IPS-NIHi11 (cell line): Measurements from ENCODE around the gene TMEM219.
A peak's percentile ranks its signal among the peaks of the same experiment; 100 is the strongest.
"Not testable (repeated sequence)": the region's sequence is repeated elsewhere in the genome, so short reads cannot be mapped to it uniquely, and the experiment has no call there.

Source experiments
- DNase-seq: peaks from one replicate; pipeline ENCODE4 v3.0.0; 2012; ENCODE audit warnings: mixed read lengths, low spot score

The TMEM219 gene

GRCh38 chr16:29951625-29952365 lies 10.1 kb upstream of the TMEM219 start:
- no peak for DNase-seq

DNA sequence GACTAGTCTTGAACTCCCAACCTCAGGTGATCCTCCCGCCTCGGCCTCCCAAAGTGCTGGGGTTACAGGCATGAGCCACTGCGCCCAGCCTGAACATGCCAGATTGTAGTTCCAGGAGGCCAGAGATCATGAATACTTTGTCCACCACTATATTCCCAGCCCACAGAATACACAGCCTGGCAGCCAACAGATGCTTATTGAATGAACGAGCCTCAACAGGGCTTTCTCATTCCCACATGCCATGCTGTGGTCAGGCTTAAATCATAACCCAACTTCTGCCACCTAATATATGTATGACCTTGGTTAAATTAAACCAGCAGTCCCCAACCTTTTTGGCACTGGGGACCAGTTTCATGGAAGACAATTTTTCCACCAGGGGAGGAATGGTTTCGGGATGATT lies 3.1 kb upstream of the TMEM219 start:
- DNase-seq = no peak

GRCh38 chr16:29959293-29959692 lies 2.6 kb upstream of the TMEM219 start:
- DNase-seq = no peak

GRCh38 chr16:29959821-29960220 lies 2.1 kb upstream of the TMEM219 start:
- not testable (repeated sequence) for DNase-seq

DNA sequence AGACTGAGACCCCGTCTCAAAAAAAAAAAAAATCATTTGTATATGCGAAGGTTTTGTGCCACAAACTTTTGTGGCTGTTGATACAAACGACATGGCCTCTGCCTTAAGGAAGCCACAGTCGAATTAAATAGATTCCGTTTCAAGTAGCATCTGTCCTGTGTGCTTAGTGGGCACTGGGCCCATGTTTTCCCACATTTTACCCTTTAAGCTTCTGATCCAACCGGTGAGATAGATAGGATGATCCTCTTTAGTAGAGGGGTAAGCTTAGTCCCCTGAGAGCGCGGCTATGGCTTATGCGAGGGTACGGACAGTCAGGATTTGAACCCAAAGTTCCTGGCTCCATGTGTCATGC lies 776 bp upstream of the TMEM219 start:
- no peak for DNase-seq

DNA sequence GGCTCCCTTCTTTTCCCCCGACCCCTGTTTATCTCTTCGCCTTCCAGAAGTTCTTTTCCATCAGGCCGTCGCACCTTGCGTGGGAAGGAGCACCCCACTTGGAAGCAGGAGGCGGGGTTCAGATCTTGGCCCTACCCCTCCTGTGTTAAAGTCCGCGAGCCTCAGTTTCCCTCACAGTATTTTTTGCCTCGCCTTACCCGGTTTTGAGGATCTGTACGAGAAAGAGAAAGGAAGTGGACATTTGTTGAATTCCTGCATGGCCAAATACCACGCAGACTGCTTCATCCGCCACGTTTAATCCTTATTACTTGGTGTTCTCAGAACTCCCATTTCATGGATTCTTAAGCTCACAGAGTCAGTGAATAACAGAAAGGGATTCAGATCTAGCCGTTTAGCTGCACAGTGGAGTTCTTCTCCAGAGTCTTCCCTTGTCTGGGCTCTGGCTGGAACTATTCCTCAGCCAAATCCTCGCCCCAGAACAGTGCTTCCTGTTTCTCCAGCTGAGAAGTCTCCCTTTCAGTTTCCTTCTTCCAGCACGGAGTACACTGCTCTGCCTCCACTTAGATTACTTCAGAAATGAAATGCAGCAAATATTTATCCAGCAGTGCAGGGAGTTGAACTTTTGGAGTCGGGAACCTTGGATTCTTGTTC lies 590 bp downstream of the TMEM219 start:
- DNase-seq = no peak

DNA sequence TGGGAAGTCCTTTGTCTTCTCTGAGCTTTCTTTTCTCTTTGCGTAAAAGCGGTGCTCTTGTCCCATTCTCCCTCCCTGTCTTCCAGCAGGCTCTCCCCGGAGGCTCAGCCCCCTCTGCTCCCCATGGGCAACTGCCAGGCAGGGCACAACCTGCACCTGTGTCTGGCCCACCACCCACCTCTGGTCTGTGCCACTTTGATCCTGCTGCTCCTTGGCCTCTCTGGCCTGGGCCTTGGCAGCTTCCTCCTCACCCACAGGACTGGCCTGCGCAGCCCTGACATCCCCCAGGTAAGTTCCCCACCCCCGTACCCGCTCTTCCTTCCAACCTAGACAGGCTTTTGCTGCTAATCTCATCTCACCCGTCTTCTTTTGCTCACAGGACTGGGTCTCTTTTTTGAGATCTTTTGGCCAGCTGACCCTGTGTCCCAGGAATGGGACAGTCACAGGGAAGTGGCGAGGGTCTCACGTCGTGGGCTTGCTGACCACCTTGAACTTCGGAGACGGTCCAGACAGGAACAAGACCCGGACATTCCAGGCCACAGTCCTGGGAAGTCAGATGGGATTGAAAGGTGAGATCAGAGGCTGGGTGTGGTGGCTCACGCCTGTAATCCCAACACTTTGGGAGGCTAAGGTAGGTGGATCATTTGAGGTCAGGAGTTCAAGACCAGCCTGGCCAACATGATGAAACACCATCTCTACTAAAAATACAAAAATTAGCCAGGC lies 1.3 kb downstream of the TMEM219 start:
- no peak for DNase-seq

DNA sequence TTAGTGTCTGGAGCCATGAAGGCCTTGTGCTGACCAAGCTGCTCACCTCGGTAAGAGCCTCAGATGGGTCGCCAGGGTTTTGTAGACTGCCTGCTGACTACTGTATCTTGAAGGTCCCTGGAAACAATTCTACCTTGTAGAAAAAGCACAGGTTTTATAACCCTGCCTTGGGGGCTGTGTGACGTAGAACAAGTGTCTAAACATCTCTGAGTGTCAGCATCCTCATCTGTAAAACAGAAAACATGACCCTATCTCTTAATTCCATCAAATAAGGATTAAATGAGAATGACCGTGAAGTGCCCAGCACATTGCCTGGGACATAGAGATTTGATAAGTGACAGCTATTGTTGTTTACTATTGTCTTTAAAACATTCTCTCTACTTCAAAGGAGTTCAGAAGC lies 6.3 kb downstream of the TMEM219 start:
- no peak for DNase-seq

DNA sequence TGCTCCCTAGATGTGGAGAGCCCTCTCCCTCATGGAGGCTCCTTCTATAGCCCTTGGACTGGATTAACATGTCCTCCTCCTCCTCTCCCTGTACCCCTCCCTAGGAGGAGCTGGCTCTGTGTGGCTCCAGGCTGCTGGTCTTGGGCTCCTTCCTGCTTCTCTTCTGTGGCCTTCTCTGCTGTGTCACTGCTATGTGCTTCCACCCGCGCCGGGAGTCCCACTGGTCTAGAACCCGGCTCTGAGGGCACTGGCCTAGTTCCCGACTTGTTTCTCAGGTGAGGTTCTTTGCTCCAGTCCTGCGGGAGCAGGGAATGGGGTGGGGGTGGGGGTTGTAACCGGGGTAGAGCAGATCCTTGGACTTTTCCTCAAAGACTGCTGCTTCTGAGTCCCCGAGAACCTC lies 9.4 kb downstream of the TMEM219 start:
- DNase-seq = no peak

DNA sequence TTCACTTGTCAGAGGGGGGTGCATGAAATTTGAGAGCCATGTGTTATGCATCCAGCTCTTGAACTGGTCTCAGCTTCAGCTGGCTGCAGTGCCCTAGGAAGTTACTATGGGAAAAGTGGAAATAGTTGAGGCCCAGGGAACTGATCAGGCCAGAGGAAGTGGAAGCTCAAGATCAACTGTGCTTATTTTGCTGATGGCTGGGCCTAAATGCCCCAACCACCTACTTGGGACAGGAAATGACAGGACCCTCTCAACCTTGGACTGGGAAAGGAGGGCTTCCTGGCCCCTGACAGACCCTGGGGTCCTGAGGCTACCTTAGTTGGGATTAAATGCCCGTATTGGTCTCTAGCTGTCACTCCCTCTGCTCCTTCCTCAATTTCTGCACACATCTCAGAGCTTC lies 10.6 kb downstream of the TMEM219 start:
- DNase-seq = no peak

DNA sequence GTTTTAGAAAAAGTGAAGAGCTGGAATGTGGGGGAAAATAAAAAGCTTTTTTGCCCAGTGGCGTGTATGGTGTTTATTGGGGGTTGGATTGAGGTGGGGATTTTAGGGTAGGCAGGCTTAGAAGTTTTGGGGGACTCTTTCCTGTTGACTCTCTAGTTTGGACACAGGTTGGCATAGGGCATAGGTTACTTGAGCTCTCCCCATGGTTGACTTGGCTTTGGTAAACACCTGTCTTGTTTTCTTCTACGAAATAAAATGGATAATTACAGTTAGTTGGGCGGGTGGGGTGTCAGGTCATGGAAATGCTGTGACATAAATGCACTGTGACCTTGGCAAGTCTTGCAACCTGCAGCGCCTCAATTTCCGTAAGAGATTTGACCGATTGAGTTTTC lies 11.1 kb downstream of the TMEM219 start:
- DNase-seq = no peak

- peak; percentile 100 for DNase-seq
Observed at GRCh38 chr16:29973384-29974246, 11.7 kb downstream of the TMEM219 start, which contains the start of gene TAOK2. Gene TAOK2, plus strand, starts transcription at chr16:29973868. Its CDS starts 3,905 bp downstream, at chr16:29977773.

- peak; percentile 63 for DNase-seq
Observed at GRCh38 chr16:29974291-29975133, 12.6 kb downstream of the TMEM219 start.

DNA sequence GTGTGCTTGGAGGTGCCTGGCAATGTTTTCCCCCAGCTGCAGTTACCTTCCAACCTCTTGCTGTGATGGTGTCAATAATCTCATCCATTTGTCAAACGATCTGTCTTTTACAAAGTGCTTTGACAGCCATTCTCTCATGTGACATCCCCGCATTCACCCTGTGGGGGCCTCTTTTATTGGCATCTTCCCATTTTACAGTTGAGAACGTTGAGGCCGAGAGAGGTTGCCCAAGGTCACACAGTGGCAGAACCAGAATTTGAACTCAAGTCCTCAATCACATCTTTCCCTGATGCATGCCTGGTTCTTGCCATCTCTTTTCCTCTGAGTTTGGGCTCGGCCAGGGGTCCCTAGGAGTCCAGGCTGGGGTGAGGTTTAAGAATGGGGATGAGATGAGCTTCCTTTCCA lies 13.3 kb downstream of the TMEM219 start:
- no peak for DNase-seq

GRCh38 chr16:29975811-29976511 lies 14.1 kb downstream of the TMEM219 start:
- no peak for DNase-seq

DNA sequence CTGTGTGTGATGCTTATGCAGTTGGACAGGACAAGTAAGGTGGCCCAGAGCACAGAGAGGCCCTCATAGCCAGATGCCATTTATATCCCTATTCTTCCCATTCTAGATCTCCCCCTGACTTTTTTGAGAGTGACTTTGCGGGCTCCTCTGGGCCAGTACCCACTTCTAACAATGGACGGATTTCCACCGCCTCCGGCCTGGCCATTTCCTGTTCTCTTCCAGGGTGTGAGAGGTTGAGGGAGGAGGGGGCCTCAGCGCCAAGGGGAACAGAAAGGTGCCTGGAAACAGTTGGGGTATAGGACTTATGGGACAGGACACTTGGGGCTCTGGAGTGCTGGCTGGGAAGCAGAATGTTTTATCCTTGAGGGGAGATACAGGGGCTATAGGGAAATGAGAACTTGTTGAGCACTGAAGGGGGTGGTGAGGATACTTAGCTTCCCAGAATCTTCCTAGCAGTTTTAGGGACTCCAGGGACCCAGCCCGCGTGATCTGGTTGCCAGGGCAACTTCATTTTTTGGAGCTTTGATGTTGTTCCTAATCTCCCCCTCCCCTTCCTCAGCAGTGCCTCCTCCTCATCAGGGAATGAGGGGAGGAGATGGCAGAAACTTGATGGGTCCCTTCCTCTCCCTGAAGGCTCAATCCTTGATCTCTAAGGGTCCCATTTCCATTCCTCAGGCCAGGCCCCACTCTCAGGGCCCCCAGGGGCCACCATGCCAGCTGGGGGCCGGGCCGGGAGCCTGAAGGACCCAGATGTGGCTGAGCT lies 15.4 kb downstream of the TMEM219 start:
- no peak for DNase-seq

DNA sequence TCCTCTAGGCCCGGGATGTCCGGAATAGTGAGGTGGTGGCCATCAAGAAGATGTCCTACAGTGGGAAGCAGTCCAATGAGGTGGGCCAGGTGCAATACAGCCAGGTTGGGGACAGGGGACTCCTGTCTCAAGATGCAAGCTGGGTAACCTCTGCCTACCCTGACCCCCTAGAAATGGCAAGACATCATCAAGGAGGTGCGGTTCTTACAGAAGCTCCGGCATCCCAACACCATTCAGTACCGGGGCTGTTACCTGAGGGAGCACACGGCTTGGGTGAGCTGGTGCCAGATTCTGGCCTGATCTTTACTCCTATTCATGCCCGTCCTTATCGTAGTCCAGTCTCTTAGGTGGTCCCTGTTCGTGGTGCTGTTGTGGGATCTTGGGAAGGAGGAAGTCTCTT lies 16.2 kb downstream of the TMEM219 start:
- DNase-seq = no peak

DNA sequence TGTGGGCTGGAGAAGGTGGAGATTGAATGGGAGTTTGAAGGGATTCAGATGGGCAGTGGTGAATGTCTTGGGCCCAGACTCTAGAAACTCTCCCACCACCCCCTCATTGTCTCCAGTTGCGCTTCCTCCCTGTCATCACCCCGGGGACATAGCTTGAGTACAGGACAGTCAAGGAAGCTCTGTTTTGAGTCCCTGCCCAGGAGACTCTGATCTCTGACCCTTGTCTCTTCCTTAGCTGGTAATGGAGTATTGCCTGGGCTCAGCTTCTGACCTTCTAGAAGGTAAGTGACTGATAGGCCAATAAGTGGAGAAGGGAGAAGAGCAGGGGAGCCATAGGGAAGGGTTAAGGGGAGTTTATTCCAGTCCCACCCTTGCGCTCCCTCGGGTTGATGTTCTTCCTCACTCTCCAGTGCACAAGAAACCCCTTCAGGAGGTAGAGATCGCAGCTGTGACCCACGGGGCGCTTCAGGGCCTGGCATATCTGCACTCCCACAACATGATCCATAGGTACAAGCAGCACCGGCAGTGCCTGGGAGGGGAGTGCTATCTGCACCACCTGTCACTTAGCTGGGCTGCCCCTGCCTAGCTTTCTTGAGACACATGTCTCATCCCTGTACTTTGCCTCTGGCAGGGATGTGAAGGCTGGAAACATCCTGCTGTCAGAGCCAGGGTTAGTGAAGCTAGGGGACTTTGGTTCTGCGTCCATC lies 16.8 kb downstream of the TMEM219 start:
- DNase-seq = no peak
